HCT116 (cell line): ENCODE results near the gene NDUFB8. TPM values are rescaled to one million over a fixed set of nuclear protein-coding genes. Genes with fewer than 3 reads are reported as not detected.

Experiments
- ATAC-seq: fragments of 200-7000 bp; cut with Tn5 transposase; 2 replicates; pipeline ENCODE4 v1.9.1; 2020; ENCODE audit warnings: mild to moderate bottlenecking, moderate library complexity
- BruUV-seq: library from RNA; stranded (reverse); fragments of 400-500 nt; replicated peaks from 2 replicates; lab custom pipeline; 2021; lab: Mats Ljungman, UMichigan
- CTCF ChIA-PET: fragments of 300-600 bp; sonication (Branson Sonifier 250); formaldehyde crosslinking; loops from one replicate; lab custom pipeline; 2021; ENCODE audit warnings: antibody characterized with exemption; lab: Charles Lee
- POLR2A ChIA-PET: fragments of 300-600, 350-600 bp; sonication (Branson Sonifier 250); formaldehyde crosslinking; loops from one replicate; lab custom pipeline; 2021; ENCODE audit warnings: antibody characterized with exemption; lab: Charles Lee
- RAD21 ChIA-PET, 2 experiments: fragments of 300-600 bp; sonication (Branson Sonifier 250); formaldehyde crosslinking; loops; one replicate each; lab custom pipeline; 2023; ENCODE audit warnings: low total read pairs in 2 of 2; ENCODE audit not compliant: uncharacterized antibody in 2 of 2, unreplicated experiment in 2 of 2, low non-redundant PET in 1 of 2; lab: Charles Lee
- DNase-seq: peaks from one replicate; pipeline ENCODE4 v3.0.0-alpha.2; 2010; ENCODE audit warnings: low read depth, low spot score
- H2AFZ ChIP-seq: fragments of 200-600 bp; shearing (Covaris generic), sonication (generic); 2 replicates; pipeline ENCODE4 v1.6.1; 2017; ENCODE audit warnings: low read depth, mixed run types, mixed read lengths, antibody characterized with exemption, low read length; ENCODE audit not compliant: poor library complexity, severe bottlenecking
- H3K27ac ChIP-seq: 2 replicates; pipeline ENCODE4 v1.5.1; 2012; ENCODE audit warnings: low read depth, low read length
- H3K27me3 ChIP-seq: fragments of 200-600 bp; sonication (generic); 2 replicates; pipeline ENCODE4 v1.6.1; 2016; ENCODE audit warnings: mixed run types, low read length, mixed read lengths; ENCODE audit not compliant: insufficient read depth
- H3K36me3 ChIP-seq, 2 experiments: fragments of 200-500 bp in 1 of 2; fragments of 200-600 bp in 1 of 2; sonication (Bioruptor generic) in 1 of 2; sonication (generic) in 1 of 2; 2 replicates each; pipeline versions ENCODE4 v1.5.1 to v1.6.1; 2014 to 2016; ENCODE audit warnings: low read length in 2 of 2, inconsistent platforms in 1 of 2, mixed read lengths in 1 of 2, mixed run types in 1 of 2; ENCODE audit not compliant: insufficient read depth in 2 of 2, control insufficient read depth in 1 of 2
- H3K4me1 ChIP-seq, 2 experiments: fragments of 200-600 bp in 1 of 2; sonication (generic) in 1 of 2; 2 replicates each; pipeline versions ENCODE4 v1.5.1 to v1.6.1; 2012 to 2017; ENCODE audit warnings: low read length in 2 of 2, inconsistent platforms in 1 of 2, mild to moderate bottlenecking in 1 of 2, mixed read lengths in 1 of 2, mixed run types in 1 of 2, moderate library complexity in 1 of 2; ENCODE audit not compliant: insufficient read depth in 2 of 2, control insufficient read depth in 1 of 2
- H3K4me2 ChIP-seq: fragments of 200-600 bp; sonication (generic); 2 replicates; pipeline ENCODE4 v1.6.1; 2017; ENCODE audit warnings: mixed run types, low read length, mixed read lengths
- H3K4me3 ChIP-seq, 2 experiments: fragments of 200-600 bp in 1 of 2; sonication (generic) in 1 of 2; replicated peaks in 1 of 2; 2 replicates each; pipeline ENCODE4 v1.5.1; 2011 to 2016; ENCODE audit warnings: low read length in 2 of 2, control low read depth in 1 of 2, low read depth in 1 of 2, mild to moderate bottlenecking in 1 of 2, mixed read lengths in 1 of 2, mixed run types in 1 of 2
- H3K79me2 ChIP-seq: fragments of 200-600 bp; sonication (generic); 2 replicates; pipeline ENCODE4 v1.6.1; 2017; ENCODE audit warnings: mild to moderate bottlenecking, mixed run types, low read length, moderate library complexity, mixed read lengths; ENCODE audit not compliant: insufficient read depth
- H3K9ac ChIP-seq: fragments of 200-600 bp; sonication (generic); 2 replicates; pipeline ENCODE4 v1.6.1; 2016; ENCODE audit warnings: low read length, mixed read lengths
- H3K9me2 ChIP-seq: fragments of 200-600 bp; sonication (generic), shearing (Covaris generic); 2 replicates; pipeline ENCODE4 v1.6.1; 2017; ENCODE audit warnings: mixed run types, mild to moderate bottlenecking, moderate library complexity; ENCODE audit not compliant: insufficient read depth
- H3K9me3 ChIP-seq, 2 experiments: fragments of 200-500 bp in 1 of 2; fragments of 200-600 bp in 1 of 2; sonication (Bioruptor generic) in 1 of 2; sonication (generic) in 1 of 2; 2 replicates each; pipeline ENCODE4 v1.6.1; 2014 to 2017; ENCODE audit warnings: low read length in 2 of 2, mixed read lengths in 2 of 2, inconsistent platforms in 1 of 2, low read depth in 1 of 2, mild to moderate bottlenecking in 1 of 2, mixed run types in 1 of 2, moderate library complexity in 1 of 2; ENCODE audit not compliant: control insufficient read depth in 1 of 2, insufficient read depth in 1 of 2
- H4K20me1 ChIP-seq: fragments of 200-600 bp; sonication (generic), shearing (Covaris generic); 2 replicates; pipeline ENCODE4 v1.6.1; 2017; ENCODE audit warnings: mixed run types, mild to moderate bottlenecking, moderate library complexity; ENCODE audit not compliant: insufficient read depth
- CBX3 ChIP-seq: IDR thresholded peaks from 2 replicates; pipeline ENCODE4 v1.6.1; 2012; ENCODE audit warnings: low read depth
- CEBPB ChIP-seq: IDR thresholded peaks from 2 replicates; pipeline ENCODE4 v1.6.1; 2012; ENCODE audit warnings: low read depth
- EGR1 ChIP-seq: IDR thresholded peaks from 2 replicates; pipeline ENCODE4 v1.6.1; 2012; ENCODE audit warnings: low read depth
- EZH2 ChIP-seq: fragments of 200-600 bp; sonication (generic); IDR thresholded peaks from 2 replicates; pipeline ENCODE4 v1.6.1; 2017; ENCODE audit warnings: antibody characterized with exemption, mixed run types
- EZH2phosphoT487 ChIP-seq: fragments of 200-600 bp; IDR thresholded peaks from 2 replicates; pipeline ENCODE4 v1.6.1; 2018; ENCODE audit warnings: antibody characterized with exemption, borderline replicate concordance
- JUND ChIP-seq: IDR thresholded peaks from 2 replicates; pipeline ENCODE4 v1.6.1; 2012
- MAX ChIP-seq: IDR thresholded peaks from 2 replicates; pipeline ENCODE4 v1.6.1; 2012
- POLR2A ChIP-seq: IDR thresholded peaks from 2 replicates; pipeline ENCODE4 v1.7.0; 2011; ENCODE audit warnings: borderline replicate concordance; ENCODE audit not compliant: insufficient read depth, insufficient read length; ENCODE audit errors: extremely low read depth
- RAD21 ChIP-seq: IDR thresholded peaks from 2 replicates; pipeline ENCODE4 v1.6.1; 2012; ENCODE audit warnings: low read depth, mild to moderate bottlenecking
- REST ChIP-seq: IDR thresholded peaks from 2 replicates; pipeline ENCODE4 v1.6.1; 2012; ENCODE audit warnings: low read depth
- SIN3A ChIP-seq: IDR thresholded peaks from 2 replicates; pipeline ENCODE4 v1.6.1; 2012; ENCODE audit warnings: low read depth
- SP1 ChIP-seq: IDR thresholded peaks from 2 replicates; pipeline ENCODE4 v1.6.1; 2012; ENCODE audit warnings: low read depth
- SRF ChIP-seq: IDR thresholded peaks from 2 replicates; pipeline ENCODE4 v1.6.1; 2012; ENCODE audit warnings: low read depth
- YY1 ChIP-seq: IDR thresholded peaks from 2 replicates; pipeline ENCODE4 v1.6.1; 2011; ENCODE audit warnings: low read length, low read depth, moderate library complexity, mild to moderate bottlenecking; ENCODE audit not compliant: insufficient replicate concordance; ENCODE audit errors: extremely low read depth
- ZFX ChIP-seq: fragments of 450-650 bp; IDR thresholded peaks from 2 replicates; pipeline ENCODE4 v1.6.1; 2017
- ZNF274 ChIP-seq: fragments of 200-500 bp; sonication (Bioruptor generic); IDR thresholded peaks from 2 replicates; pipeline ENCODE4 v1.6.1; 2014; ENCODE audit warnings: mild to moderate bottlenecking, low read depth, low read length, inconsistent platforms
- intact Hi-C: fragments of 100-400 bp; cut with micrococcal nuclease; formaldehyde crosslinking; loops from 2 replicates; pipeline ENCODE4 v1.10.0; 2022
- total RNA-seq: library from RNA; stranded (reverse); gene quantifications from one replicate; pipeline ENCODE4 v1.2.1, GENCODE V29; 2021; ENCODE audit not compliant: unreplicated experiment
- TF ChIP-seq, protein P1 (sequence below), 3 experiments: fragments of 200-600 bp in 1 of 3; sonication (generic) in 1 of 3; IDR thresholded peaks in 2 of 3; conservative IDR thresholded peaks in 1 of 3; 2 replicates each; pipeline ENCODE4 v1.5.1; 2012 to 2017; ENCODE audit warnings: low read depth in 2 of 3, low read length in 2 of 3, antibody characterized with exemption in 1 of 3, borderline replicate concordance in 1 of 3, control low read depth in 1 of 3, mild to moderate bottlenecking in 1 of 3, mixed read lengths in 1 of 3, mixed run types in 1 of 3, moderate library complexity in 1 of 3; ENCODE audit not compliant: insufficient read depth in 1 of 3
- TF ChIP-seq, protein P2 (sequence below): IDR thresholded peaks from 2 replicates; pipeline ENCODE4 v1.6.1; 2011; ENCODE audit warnings: mild to moderate bottlenecking, low read length, moderate library complexity; ENCODE audit not compliant: insufficient replicate concordance; ENCODE audit errors: extremely low read depth
- TF ChIP-seq, protein P3 (sequence below): IDR thresholded peaks from 2 replicates; pipeline ENCODE4 v1.6.1; 2012

The NDUFB8 gene
- total RNA-seq, 1 experiment from 2014 or later, result 243 TPM

DNA sequence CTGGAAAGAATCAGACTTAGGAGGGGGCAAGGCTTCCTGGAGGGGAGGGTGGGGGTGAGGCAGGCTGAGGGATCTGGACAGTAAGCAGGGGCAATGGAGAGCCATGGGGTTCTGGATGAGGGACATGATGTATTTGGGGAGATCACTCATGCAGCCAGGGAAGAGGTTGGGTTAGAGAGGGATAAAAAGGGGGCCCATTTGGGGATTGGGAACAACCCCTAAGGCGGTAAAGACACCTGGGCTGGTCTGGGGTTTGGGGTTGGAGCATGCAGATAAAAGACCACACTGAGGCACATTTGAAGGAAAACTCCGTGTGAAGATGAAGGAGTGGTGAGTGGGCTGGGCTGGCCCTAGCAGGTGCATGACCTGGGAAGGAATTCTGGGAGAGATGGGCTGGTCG lies 36.9 kb upstream of the NDUFB8 start:
- Histone ChIP-seq H3K4me1 (peaks cover 0 to 21% of the 10 kb centered on the region in 2 experiments; a peak in 3 of 4 replicates), H3K9ac (no peak overlapping the region), H3K4me2 (no peak overlapping the region), H3K79me2 (no peaks in the 10 kb centered on the region), H3K9me2 (no peaks in the 10 kb centered on the region), H3K36me3 (no peaks in the 10 kb centered on the region), H3K27me3 (no peaks in the 10 kb centered on the region), H3K9me3 (no peaks in the 10 kb centered on the region), H3K4me3 (no peak overlapping the region), H2AFZ (no peak overlapping the region), H3K27ac (no peak overlapping the region), H4K20me1 (no peaks in the 10 kb centered on the region)
- TF ChIP-seq, protein P1, sequence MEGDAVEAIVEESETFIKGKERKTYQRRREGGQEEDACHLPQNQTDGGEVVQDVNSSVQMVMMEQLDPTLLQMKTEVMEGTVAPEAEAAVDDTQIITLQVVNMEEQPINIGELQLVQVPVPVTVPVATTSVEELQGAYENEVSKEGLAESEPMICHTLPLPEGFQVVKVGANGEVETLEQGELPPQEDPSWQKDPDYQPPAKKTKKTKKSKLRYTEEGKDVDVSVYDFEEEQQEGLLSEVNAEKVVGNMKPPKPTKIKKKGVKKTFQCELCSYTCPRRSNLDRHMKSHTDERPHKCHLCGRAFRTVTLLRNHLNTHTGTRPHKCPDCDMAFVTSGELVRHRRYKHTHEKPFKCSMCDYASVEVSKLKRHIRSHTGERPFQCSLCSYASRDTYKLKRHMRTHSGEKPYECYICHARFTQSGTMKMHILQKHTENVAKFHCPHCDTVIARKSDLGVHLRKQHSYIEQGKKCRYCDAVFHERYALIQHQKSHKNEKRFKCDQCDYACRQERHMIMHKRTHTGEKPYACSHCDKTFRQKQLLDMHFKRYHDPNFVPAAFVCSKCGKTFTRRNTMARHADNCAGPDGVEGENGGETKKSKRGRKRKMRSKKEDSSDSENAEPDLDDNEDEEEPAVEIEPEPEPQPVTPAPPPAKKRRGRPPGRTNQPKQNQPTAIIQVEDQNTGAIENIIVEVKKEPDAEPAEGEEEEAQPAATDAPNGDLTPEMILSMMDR (IDR thresholded peaks at IDR 0.05 in 2 of 3, conservative IDR thresholded peaks at IDR 0.05 in 1 of 3; ENCODE audit: borderline replicate concordance in 1 of 3, insufficient read depth in 1 of 3, low read depth in 2 of 3, low read length in 2 of 3), result no peak
- TF ChIP-seq, protein P2, sequence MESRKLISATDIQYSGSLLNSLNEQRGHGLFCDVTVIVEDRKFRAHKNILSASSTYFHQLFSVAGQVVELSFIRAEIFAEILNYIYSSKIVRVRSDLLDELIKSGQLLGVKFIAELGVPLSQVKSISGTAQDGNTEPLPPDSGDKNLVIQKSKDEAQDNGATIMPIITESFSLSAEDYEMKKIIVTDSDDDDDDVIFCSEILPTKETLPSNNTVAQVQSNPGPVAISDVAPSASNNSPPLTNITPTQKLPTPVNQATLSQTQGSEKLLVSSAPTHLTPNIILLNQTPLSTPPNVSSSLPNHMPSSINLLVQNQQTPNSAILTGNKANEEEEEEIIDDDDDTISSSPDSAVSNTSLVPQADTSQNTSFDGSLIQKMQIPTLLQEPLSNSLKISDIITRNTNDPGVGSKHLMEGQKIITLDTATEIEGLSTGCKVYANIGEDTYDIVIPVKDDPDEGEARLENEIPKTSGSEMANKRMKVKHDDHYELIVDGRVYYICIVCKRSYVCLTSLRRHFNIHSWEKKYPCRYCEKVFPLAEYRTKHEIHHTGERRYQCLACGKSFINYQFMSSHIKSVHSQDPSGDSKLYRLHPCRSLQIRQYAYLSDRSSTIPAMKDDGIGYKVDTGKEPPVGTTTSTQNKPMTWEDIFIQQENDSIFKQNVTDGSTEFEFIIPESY, result no peak
- TF ChIP-seq CEBPB (no peak), POLR2A (no peak), MAX (no peak), EZH2 (no peak), REST (no peak), EZH2phosphoT487 (no peak), EGR1 (no peak), CBX3 (no peak), SRF (no peak), YY1 (no peak), SIN3A (no peak), ZNF274 (no peak), RAD21 (no peak), SP1 (no peak), JUND (no peak), ZFX (no peak)
- TF ChIP-seq, protein P3, sequence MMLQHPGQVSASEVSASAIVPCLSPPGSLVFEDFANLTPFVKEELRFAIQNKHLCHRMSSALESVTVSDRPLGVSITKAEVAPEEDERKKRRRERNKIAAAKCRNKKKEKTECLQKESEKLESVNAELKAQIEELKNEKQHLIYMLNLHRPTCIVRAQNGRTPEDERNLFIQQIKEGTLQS, result no peak
- intact Hi-C loops, result loop anchor here (5.0 kb wide), 1 partner anchor 256 kb away; no protein-coding TSS in a partner anchor
- ATAC-seq (no peak), DNase-seq (no peak)
- RAD21 ChIA-PET, result no interaction called here
- CTCF ChIA-PET, result interaction anchor here (0.6 to 10.7 kb wide), 3 partner anchors 33 to 390 kb away, joined by 3 to 182 read pairs (median 5); no protein-coding TSS in a partner anchor
- BruUV-seq, result no TSS peak
- POLR2A ChIA-PET, result interaction anchor here (1.4 kb wide), 1 partner anchor 33 kb away, joined by 4 read pairs; no protein-coding TSS in a partner anchor
